Subcutaneous adipose tissue (tissue), 4 donors: Measurements from ENCODE around the gene ZCCHC4. TPM values are rescaled to one million over a fixed set of nuclear protein-coding genes. Genes with fewer than 3 reads are reported as not detected.

Experiments used
- CTCF ChIP-seq: fragments of 450-650 bp; IDR thresholded peaks from one replicate; pipeline ENCODE4 v1.5.1; 2016; ENCODE audit warnings: low read depth, mild to moderate bottlenecking, control low read depth, antibody characterized with exemption, moderate library complexity
- total RNA-seq, 4 donors: library from RNA; depleted of rRNA; stranded (reverse); fragments of >200 nt; gene quantifications; one replicate each; pipeline ENCODE4 v1.1.0, GENCODE V29; 2016

Gene ZCCHC4
- total RNA-seq, 4 donors from 2014 or later: 13.2 to 16.3 (median 15.0) TPM

- TF ChIP-seq CTCF: no peak
Observed at GRCh38 chr4:25347971-25348370, 35.4 kb downstream of the ZCCHC4 start.

GRCh38 chr4:25350561-25350960, 38.0 kb downstream of the ZCCHC4 start:
- TF ChIP-seq CTCF: no peak

GRCh38 chr4:25351777-25352416, 39.3 kb downstream of the ZCCHC4 start:
- no peak for TF ChIP-seq CTCF

GRCh38 chr4:25356068-25356467, 43.5 kb downstream of the ZCCHC4 start:
- TF ChIP-seq CTCF: no peak

- no peak for TF ChIP-seq CTCF
Observed at GRCh38 chr4:25358515-25359275, 46.1 kb downstream of the ZCCHC4 start.

- no peak for TF ChIP-seq CTCF
Observed at GRCh38 chr4:25361253-25361652, 48.7 kb downstream of the ZCCHC4 start.

- no peak for TF ChIP-seq CTCF
Observed at GRCh38 chr4:25367004-25367621, 54.5 kb downstream of the ZCCHC4 start.
